ENCODE data around the gene FAM20A. TPM values are rescaled to one million over a fixed set of nuclear protein-coding genes. Genes with fewer than 3 reads are reported as not detected.

The FAM20A gene
- total and polyA plus RNA-seq, 4 donors: 14.9 to 72.0 (median 58.6) TPM

- H3K27ac ChIP-seq (ENCODE audit: low read depth in 1 of 2, low read length in 2 of 2): no peak overlapping the region
- no peak for TF ChIP-seq GABPA (IDR thresholded peaks at IDR 0.05 in 1 of 2, conservative IDR thresholded peaks at IDR 0.05 in 1 of 2)
- TF ChIP-seq REST (IDR thresholded peaks at IDR 0.05): no peak
- no peak for TF ChIP-seq TAF1 (conservative IDR thresholded peaks at IDR 0.05)
- TF ChIP-seq CTCF (IDR thresholded peaks at IDR 0.05; ENCODE audit: low read depth, low read length, missing input control): no peak
- TF ChIP-seq HNF4G (IDR thresholded peaks at IDR 0.05): no peak
- no peak for TF ChIP-seq FOXA1 (IDR thresholded peaks at IDR 0.05)
- TF ChIP-seq NR2F2 (IDR thresholded peaks at IDR 0.05): no peak
- no peaks in the 10 kb centered on the region for H3K36me3 ChIP-seq (ENCODE audit: control insufficient read depth in 4 of 4, insufficient read depth in 3 of 4, low read depth in 1 of 4, low read length in 3 of 4)
These were observed 21.3 kb upstream of the FAM20A start for GRCh38 chr17:68622423-68622822.

GRCh38 chr17:68621065-68621464 is 19.9 kb upstream of the FAM20A start:
- Histone ChIP-seq H3K9ac (ENCODE audit: low read depth in 1 of 2, low read length in 2 of 2) (no peak overlapping the region), H3K9me3 (ENCODE audit: control insufficient read depth in 4 of 4, low read length in 3 of 4) (no peaks in the 10 kb centered on the region), H3K4me1 (ENCODE audit: control insufficient read depth in 4 of 4, insufficient read depth in 4 of 4, low read length in 3 of 4) (no peaks in the 10 kb centered on the region), H3K4me3 (ENCODE audit: low read depth in 1 of 3, low read length in 3 of 3) (no peak overlapping the region), H3K27ac (ENCODE audit: low read depth in 1 of 2, low read length in 2 of 2) (no peak overlapping the region), H3K27me3 (ENCODE audit: control insufficient read depth in 4 of 4, insufficient read depth in 4 of 4, low read length in 3 of 4) (no peaks in the 10 kb centered on the region), H3K36me3 (ENCODE audit: control insufficient read depth in 4 of 4, insufficient read depth in 3 of 4, low read depth in 1 of 4, low read length in 3 of 4) (no peaks in the 10 kb centered on the region)
- TF ChIP-seq NR2F2 (IDR thresholded peaks at IDR 0.05) (no peak), GABPA (IDR thresholded peaks at IDR 0.05 in 1 of 2, conservative IDR thresholded peaks at IDR 0.05 in 1 of 2) (no peak), EGR1 (IDR thresholded peaks at IDR 0.05; ENCODE audit: low read depth in 2 of 2) (no peak), MAX (IDR thresholded peaks at IDR 0.05) (no peak), RAD21 (IDR thresholded peaks at IDR 0.05) (no peak), REST (IDR thresholded peaks at IDR 0.05) (no peak), HNF4G (IDR thresholded peaks at IDR 0.05) (no peak), YY1 (IDR thresholded peaks at IDR 0.05) (no peak), JUND (IDR thresholded peaks at IDR 0.05) (no peak)
- 86% methylated on average over 2 of the region's 2 CpGs for WGBS
- no peak for DNase-seq (ENCODE audit: low spot score)

More at GRCh38 chr17:68622423-68622822, 21.3 kb upstream of the FAM20A start:
- Histone ChIP-seq H3K27me3 (ENCODE audit: control insufficient read depth in 4 of 4, insufficient read depth in 4 of 4, low read length in 3 of 4) (no peaks in the 10 kb centered on the region), H3K4me1 (ENCODE audit: control insufficient read depth in 4 of 4, insufficient read depth in 4 of 4, low read length in 3 of 4) (no peaks in the 10 kb centered on the region), H3K9me3 (ENCODE audit: control insufficient read depth in 4 of 4, low read length in 3 of 4) (no peaks in the 10 kb centered on the region), H3K9ac (ENCODE audit: low read depth in 1 of 2, low read length in 2 of 2) (no peak overlapping the region), H3K4me3 (ENCODE audit: low read depth in 1 of 3, low read length in 3 of 3) (no peak overlapping the region)
- DNase-seq (ENCODE audit: low spot score): no peak
